Hepatocyte (in vitro differentiated cells): ENCODE data around the gene NKD1.

Experiments
- CTCF ChIP-seq: fragments of 200-600 bp; sonication (generic); IDR thresholded peaks from 2 replicates; pipeline ENCODE4 v1.5.1; 2016; ENCODE audit warnings: antibody characterized with exemption, mild to moderate bottlenecking; ENCODE audit not compliant: poor library complexity
- EZH2 ChIP-seq: fragments of 200-600 bp; sonication (generic); IDR thresholded peaks from 2 replicates; pipeline ENCODE4 v1.6.1; 2016; ENCODE audit warnings: antibody characterized with exemption, mild to moderate bottlenecking, borderline replicate concordance
- EZH2phosphoT487 ChIP-seq: fragments of 200-600 bp; sonication (generic); IDR thresholded peaks from one replicate; pipeline ENCODE4 v1.6.1; 2018; ENCODE audit warnings: antibody characterized with exemption, mild to moderate bottlenecking, low read depth, moderate library complexity; ENCODE audit not compliant: unreplicated experiment, severe bottlenecking

- no peak for TF ChIP-seq CTCF
- no peak for TF ChIP-seq EZH2
- no peak for TF ChIP-seq EZH2phosphoT487
These were observed 22.5 kb upstream of the NKD1 start for GRCh38 chr16:50525716-50526115.
